ENCODE measurements around the gene IVNS1ABP.
"Not testable (repeated sequence)": the region's sequence is repeated elsewhere in the genome, so short reads cannot be mapped to it uniquely, and the experiment has no call there.

Gene IVNS1ABP

GRCh38 chr1:185328255-185328654 lies 11.2 kb upstream of the IVNS1ABP start:
- no peak for DNase-seq

GRCh38 chr1:185325413-185325812 lies 8.4 kb upstream of the IVNS1ABP start:
- no peak for DNase-seq

GRCh38 chr1:185324118-185324517 lies 7.1 kb upstream of the IVNS1ABP start:
- DNase-seq = no peak

GRCh38 chr1:185322636-185323035 lies 5.6 kb upstream of the IVNS1ABP start:
- DNase-seq = no peak

- not testable (repeated sequence) for DNase-seq
These were observed 4.7 kb upstream of the IVNS1ABP start for GRCh38 chr1:185321653-185322221.

- DNase-seq = not testable (repeated sequence)
These were observed 4.1 kb upstream of the IVNS1ABP start for GRCh38 chr1:185321104-185321503.

- no peak for DNase-seq
These were observed 2.1 kb upstream of the IVNS1ABP start for GRCh38 chr1:185319139-185319475.

- no peak for DNase-seq
These were observed 1.5 kb upstream of the IVNS1ABP start for GRCh38 chr1:185318431-185319138.

GRCh38 chr1:185317886-185318310 lies 855 bp upstream of the IVNS1ABP start:
- peak; percentile 83 for DNase-seq

- DNase-seq = peak; percentile 91
These were observed 645 bp downstream of the IVNS1ABP start for GRCh38 chr1:185316163-185317033.

GRCh38 chr1:185315445-185316071 lies 1.5 kb downstream of the IVNS1ABP start:
- no peak for DNase-seq

- no peak for DNase-seq
These were observed 2.6 kb downstream of the IVNS1ABP start for GRCh38 chr1:185314411-185314810.

- DNase-seq = no peak
These were observed 4.5 kb downstream of the IVNS1ABP start for GRCh38 chr1:185312361-185313138.

GRCh38 chr1:185311589-185312225 lies 5.3 kb downstream of the IVNS1ABP start:
- no peak for DNase-seq

GRCh38 chr1:185309566-185309965 lies 7.5 kb downstream of the IVNS1ABP start:
- no peak for DNase-seq

- DNase-seq = no peak
These were observed 8.9 kb downstream of the IVNS1ABP start for GRCh38 chr1:185308126-185308525.

GRCh38 chr1:185305419-185305818 lies 11.6 kb downstream of the IVNS1ABP start:
- DNase-seq = no peak

- no peak for DNase-seq
These were observed 16.9 kb downstream of the IVNS1ABP start for GRCh38 chr1:185300152-185300551.

- no peak for DNase-seq
These were observed 19.1 kb downstream of the IVNS1ABP start for GRCh38 chr1:185297982-185298381.

- DNase-seq = no peak
These were observed 22.0 kb downstream of the IVNS1ABP start for GRCh38 chr1:185295091-185295490.

GRCh38 chr1:185293967-185294542 lies 23.0 kb downstream of the IVNS1ABP start:
- no peak for DNase-seq

- no peak for DNase-seq
These were observed 24.8 kb downstream of the IVNS1ABP start for GRCh38 chr1:185292237-185292636.

All from CD4-positive, alpha-beta T cell treated with Interleukin-17A for 4 hours (primary cell).